A673 (cell line): ENCODE results near the gene C1orf210. TPM values are rescaled to one million over a fixed set of nuclear protein-coding genes. Genes with fewer than 3 reads are reported as not detected.

Experiments
- BruUV-seq: library from RNA; stranded (reverse); fragments of 400-500 nt; replicated peaks from 2 replicates; lab custom pipeline; 2021; lab: Mats Ljungman, UMichigan
- CTCF ChIA-PET: fragments of 300-600 bp; sonication (Branson Sonifier 250); formaldehyde crosslinking; loops from one replicate; lab custom pipeline; 2022; ENCODE audit warnings: antibody characterized with exemption; lab: Charles Lee
- POLR2A ChIA-PET: fragments of 300-600 bp; sonication (Branson Sonifier 250); formaldehyde crosslinking; loops from one replicate; lab custom pipeline; 2022; ENCODE audit warnings: antibody characterized with exemption; ENCODE audit not compliant: low non-redundant PET; lab: Charles Lee
- DNase-seq: peaks from one replicate; pipeline ENCODE4 v3.0.0-alpha.2; 2015; ENCODE audit warnings: low spot score
- H3K27ac ChIP-seq: fragments of 200-600 bp; sonication (generic); 2 replicates; pipeline ENCODE4 v1.5.1; 2016; ENCODE audit warnings: mixed run types, low read depth, mild to moderate bottlenecking, mixed read lengths, antibody characterized with exemption, low read length; ENCODE audit not compliant: poor library complexity, severe bottlenecking
- H3K27me3 ChIP-seq: fragments of 200-600 bp; sonication (generic); replicated peaks from 2 replicates; pipeline ENCODE4 v1.6.1; 2017; ENCODE audit warnings: mixed run types, low read depth, mild to moderate bottlenecking, mixed read lengths, antibody characterized with exemption, low read length; ENCODE audit not compliant: insufficient read depth, poor library complexity
- H3K36me3 ChIP-seq: fragments of 200-600 bp; sonication (generic); 2 replicates; pipeline ENCODE4 v1.6.1; 2016; ENCODE audit warnings: mixed run types, mild to moderate bottlenecking, mixed read lengths, antibody characterized with exemption, low read length; ENCODE audit not compliant: insufficient read depth, poor library complexity, severe bottlenecking
- H3K4me1 ChIP-seq: fragments of 200-600 bp; sonication (generic); 2 replicates; pipeline ENCODE4 v1.6.1; 2017; ENCODE audit warnings: mixed run types, mild to moderate bottlenecking, mixed read lengths, antibody characterized with exemption, low read length; ENCODE audit not compliant: insufficient read depth, poor library complexity, severe bottlenecking
- H3K4me3 ChIP-seq: fragments of 200-600 bp; sonication (generic); 2 replicates; pipeline ENCODE4 v1.5.1; 2016; ENCODE audit warnings: low read depth, mixed run types, mild to moderate bottlenecking, mixed read lengths, low read length; ENCODE audit not compliant: poor library complexity, severe bottlenecking
- H3K9me3 ChIP-seq: fragments of 200-600 bp; sonication (generic); 2 replicates; pipeline ENCODE4 v1.6.1; 2016; ENCODE audit warnings: mixed run types, low read depth, mild to moderate bottlenecking, mixed read lengths, antibody characterized with exemption, low read length; ENCODE audit not compliant: poor library complexity, severe bottlenecking
- EZH2 ChIP-seq: fragments of 200-600 bp; sonication (generic); IDR thresholded peaks from 2 replicates; pipeline ENCODE4 v1.6.1; 2017; ENCODE audit warnings: borderline replicate concordance, low read depth, mild to moderate bottlenecking, mixed read lengths, antibody characterized with exemption, low read length; ENCODE audit not compliant: poor library complexity, severe bottlenecking
- intact Hi-C: fragments of 100-400 bp; cut with micrococcal nuclease; formaldehyde crosslinking; loops from one replicate; pipeline ENCODE4 v1.10.0; 2022; ENCODE audit not compliant: unreplicated experiment
- total RNA-seq: library from RNA; stranded (reverse); gene quantifications from 2 replicates; pipeline ENCODE4 v1.2.3, GENCODE V29; 2021
- TF ChIP-seq, protein P1 (sequence below): fragments of 300-800, 200-600 bp; sonication (generic); conservative IDR thresholded peaks from 2 replicates; pipeline ENCODE4 v1.5.1; 2017; ENCODE audit warnings: low read depth, mild to moderate bottlenecking, antibody characterized with exemption, low read length, moderate library complexity, mixed read lengths

The C1orf210 gene
- total RNA-seq, 1 experiment from 2014 or later: not detected

GRCh38 chr1:43302721-43303470 lies 17.5 kb upstream of the C1orf210 start:
- no peak overlapping the region for H3K4me3 ChIP-seq
- DNase-seq: no peak
- no peaks in the 10 kb centered on the region for H3K9me3 ChIP-seq
- no peak overlapping the region for H3K27ac ChIP-seq
- BruUV-seq: no TSS peak
- H3K4me1 ChIP-seq: no peaks in the 10 kb centered on the region
- ChIA-PET CTCF (no interaction called here), POLR2A (no interaction called here)
- H3K27me3 ChIP-seq: no peaks in the 10 kb centered on the region
- intact Hi-C loops: no loop called here
- no peaks in the 10 kb centered on the region for H3K36me3 ChIP-seq
- TF ChIP-seq, protein P1, sequence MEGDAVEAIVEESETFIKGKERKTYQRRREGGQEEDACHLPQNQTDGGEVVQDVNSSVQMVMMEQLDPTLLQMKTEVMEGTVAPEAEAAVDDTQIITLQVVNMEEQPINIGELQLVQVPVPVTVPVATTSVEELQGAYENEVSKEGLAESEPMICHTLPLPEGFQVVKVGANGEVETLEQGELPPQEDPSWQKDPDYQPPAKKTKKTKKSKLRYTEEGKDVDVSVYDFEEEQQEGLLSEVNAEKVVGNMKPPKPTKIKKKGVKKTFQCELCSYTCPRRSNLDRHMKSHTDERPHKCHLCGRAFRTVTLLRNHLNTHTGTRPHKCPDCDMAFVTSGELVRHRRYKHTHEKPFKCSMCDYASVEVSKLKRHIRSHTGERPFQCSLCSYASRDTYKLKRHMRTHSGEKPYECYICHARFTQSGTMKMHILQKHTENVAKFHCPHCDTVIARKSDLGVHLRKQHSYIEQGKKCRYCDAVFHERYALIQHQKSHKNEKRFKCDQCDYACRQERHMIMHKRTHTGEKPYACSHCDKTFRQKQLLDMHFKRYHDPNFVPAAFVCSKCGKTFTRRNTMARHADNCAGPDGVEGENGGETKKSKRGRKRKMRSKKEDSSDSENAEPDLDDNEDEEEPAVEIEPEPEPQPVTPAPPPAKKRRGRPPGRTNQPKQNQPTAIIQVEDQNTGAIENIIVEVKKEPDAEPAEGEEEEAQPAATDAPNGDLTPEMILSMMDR: no peak
- no peak for TF ChIP-seq EZH2

DNA sequence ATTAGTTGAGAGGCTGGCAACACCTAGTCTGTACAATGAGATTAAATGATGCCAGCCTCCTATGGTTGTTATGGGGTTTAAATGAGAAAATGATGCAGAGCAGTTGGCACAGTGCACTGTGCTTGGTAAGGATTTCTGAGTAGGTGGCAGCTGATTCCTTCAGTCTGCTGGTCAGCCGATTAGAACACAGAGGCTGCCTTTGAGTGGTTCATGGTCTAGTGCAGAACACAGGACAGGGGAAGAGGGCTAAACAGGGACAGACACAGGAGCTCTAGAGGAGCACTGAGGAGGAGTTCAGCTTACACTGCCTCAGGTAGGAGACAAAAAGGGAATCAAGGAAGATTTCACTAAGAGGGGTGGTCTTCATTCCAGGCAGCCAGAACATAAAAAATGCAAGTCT lies 16.8 kb upstream of the C1orf210 start:
- no peaks in the 10 kb centered on the region for H3K27me3 ChIP-seq
- no peaks in the 10 kb centered on the region for H3K36me3 ChIP-seq
- DNase-seq: no peak
- H3K4me1 ChIP-seq: no peaks in the 10 kb centered on the region
- BruUV-seq: no TSS peak
- H3K27ac ChIP-seq: no peak overlapping the region
- CTCF ChIA-PET: no interaction called here
- H3K9me3 ChIP-seq: no peaks in the 10 kb centered on the region
- POLR2A ChIA-PET: no interaction called here
- intact Hi-C loops: no loop called here
- H3K4me3 ChIP-seq: no peak overlapping the region
- TF ChIP-seq, protein P1: no peak
- TF ChIP-seq EZH2: no peak

DNA sequence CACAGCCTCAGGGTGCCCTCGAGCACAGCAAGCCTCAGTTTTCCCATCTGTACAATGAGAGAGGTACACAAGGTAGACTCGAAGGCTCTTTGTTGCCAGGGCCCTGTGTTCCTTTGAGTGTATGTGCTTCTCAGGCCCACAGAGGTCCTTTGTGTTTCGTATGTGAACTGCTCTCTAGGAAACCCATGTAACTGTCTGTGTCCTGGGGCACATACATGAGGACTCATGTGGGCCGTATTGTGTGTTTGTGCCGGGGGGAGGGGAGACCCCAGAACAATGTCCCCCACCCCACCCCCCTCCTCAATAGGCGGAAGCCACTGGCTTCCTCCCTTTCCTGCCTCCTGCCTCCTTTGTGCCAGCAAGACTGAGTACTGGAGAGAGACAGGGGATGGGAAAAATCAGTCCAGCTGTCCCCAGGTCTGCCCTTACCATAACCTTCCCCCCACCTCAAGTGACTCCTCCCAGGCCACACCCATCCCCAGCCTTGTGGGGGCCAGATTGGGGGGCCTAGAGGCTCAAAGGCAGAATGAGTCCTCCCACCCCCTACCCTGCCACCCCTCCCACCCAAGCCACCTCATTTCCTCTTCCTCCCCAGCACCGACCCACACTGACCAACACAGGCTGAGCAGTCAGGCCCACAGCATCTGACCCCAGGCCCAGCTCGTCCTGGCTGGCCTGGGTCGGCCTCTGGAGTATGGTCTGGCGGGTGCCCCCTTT lies 15.2 kb upstream of the C1orf210 start, which contains the start of gene TIE1:
Gene TIE1 (plus strand): TSS at position 605 of the 717 bp plus-strand sequence. CDS start 90 bp downstream, at position 695.
- Histone ChIP-seq H3K4me3 (no peak within 1 kb of the TSS), H3K36me3 (no peaks in the 10 kb centered on the region), H3K4me1 (no peaks in the 10 kb centered on the region), H3K9me3 (no peaks in the 10 kb centered on the region), H3K27me3 (no peaks in the 10 kb centered on the region), H3K27ac (no peak within 1 kb of the TSS)
- ChIA-PET CTCF (no interaction called here), POLR2A (no interaction called here)
- intact Hi-C loops: no loop called here
- TF ChIP-seq, protein P1: no peak
- no peak for TF ChIP-seq EZH2
- no TSS peak for BruUV-seq
- DNase-seq: no peak
